ENCODE measurements around the gene YJEFN3. TPM values are rescaled to one million over a fixed set of nuclear protein-coding genes. Genes with fewer than 3 reads are reported as not detected.

The YJEFN3 gene
- total and polyA plus RNA-seq, 2 of the 8 experiments (the other 6 are each of a cell fraction or from before 2014, with no cell fraction given): 5.7 to 9.4 TPM

GRCh38 chr19:19545707-19546106 is 17.0 kb downstream of the YJEFN3 start:
- FAIRE-seq: no peak
- 94% methylated on average over 19 of the region's 23 CpGs; no CpG with 5 or more reads in 1 of the 2 experiments for WGBS, 2 experiments (ENCODE audit: extremely low coverage in 1 of 2, insufficient coverage in 1 of 2, insufficient read length in 1 of 2, insufficient replicate concordance in 2 of 2, low coverage in 1 of 2, low lambda C conversion rate in 2 of 2, missing lambda C conversion rate in 1 of 2)

More at GRCh38 chr19:19545707-19546106, 17.0 kb downstream of the YJEFN3 start:
- H4K5ac ChIP-seq (ENCODE audit: insufficient read length, low read depth, low read length): no peak overlapping the region
- no peak overlapping the region for H3K14ac ChIP-seq (ENCODE audit: insufficient read length)
- H3K4me3 ChIP-seq (ENCODE audit: extremely low read depth in 1 of 4, insufficient read depth in 2 of 4, low read depth in 3 of 4, low read length in 4 of 4): no peak overlapping the region
- POLR2A ChIA-PET (ENCODE audit: partially characterized antibody): interaction anchor here (0.8 kb wide), 1 partner anchor 13 kb away, joined by 3 read pairs; no protein-coding TSS in a partner anchor
- no peak overlapping the region for H2BK5ac ChIP-seq (ENCODE audit: low read depth, low read length)
- CTCF ChIA-PET (ENCODE audit: partially characterized antibody): interaction anchor here (1.1 to 15.7 kb wide), 4 partner anchors 13 to 75 kb away, joined by 3 to 223 read pairs (median 4); no protein-coding TSS in a partner anchor
- H2BK120ac ChIP-seq (replicated peaks; ENCODE audit: low read depth, low read length): no peak overlapping the region
- no peak overlapping the region for H2BK20ac ChIP-seq (ENCODE audit: low read length)
- no peak overlapping the region for H4K91ac ChIP-seq (replicated peaks; ENCODE audit: insufficient read length, low read length)
- H2BK12ac ChIP-seq (ENCODE audit: low read depth, low read length): no peak overlapping the region
- H4K20me1 ChIP-seq (replicated peaks in 1 of 2; ENCODE audit: control insufficient read depth in 1 of 2, insufficient read depth in 2 of 2, low read length in 2 of 2): no peaks in the 10 kb centered on the region
- DNase-seq (ENCODE audit: low read depth in 1 of 2, low spot score in 2 of 2): no peak
- H3K4ac ChIP-seq (replicated peaks; ENCODE audit: insufficient read length, low read depth, low read length): no peak overlapping the region
- no peak overlapping the region for H4K8ac ChIP-seq (ENCODE audit: extremely low read depth, insufficient read depth, low read length)
- no peaks in the 10 kb centered on the region for H3K9me3 ChIP-seq (ENCODE audit: insufficient read depth in 2 of 2, low read depth in 1 of 2, low read length in 1 of 2)
- H3K27ac ChIP-seq (ENCODE audit: low read depth, low read length): no peak overlapping the region
- peaks cover 0 to under 1% (median 0%) of the 10 kb centered on the region in 4 experiments; a peak in 2 of 7 replicates for H3K27me3 ChIP-seq (replicated peaks in 1 of 4; ENCODE audit: control insufficient read depth in 3 of 4, extremely low read depth in 1 of 4, insufficient read depth in 3 of 4, low read length in 3 of 4)
- H3K4me2 ChIP-seq (ENCODE audit: insufficient read depth in 1 of 2, low read depth in 2 of 2, low read length in 2 of 2): no peak overlapping the region
- no peak overlapping the region for H3K9ac ChIP-seq (replicated peaks in 1 of 4; ENCODE audit: extremely low read depth in 1 of 4, low read depth in 3 of 4, low read length in 3 of 4)
- TF ChIP-seq HDAC2 (IDR thresholded peaks at IDR 0.05; ENCODE audit: borderline replicate concordance in 1 of 2, low read depth in 2 of 2, low read length in 2 of 2): no peak
- H3K23ac ChIP-seq (ENCODE audit: insufficient read length): no peak overlapping the region
- H3K18ac ChIP-seq (ENCODE audit: extremely low read depth, low read length): no peak overlapping the region
- no peak overlapping the region for H3K56ac ChIP-seq (replicated peaks; ENCODE audit: insufficient read length, low read depth, low read length)
- H2BK15ac ChIP-seq (ENCODE audit: low read length): no peak overlapping the region
- no peaks in the 10 kb centered on the region for H3K79me1 ChIP-seq (ENCODE audit: low read depth, low read length)
- H3K36me3 ChIP-seq (ENCODE audit: control insufficient read depth in 2 of 4, insufficient read depth in 4 of 4, low read length in 3 of 4): no peaks in the 10 kb centered on the region
- no peak overlapping the region for H2AFZ ChIP-seq (ENCODE audit: low read length)
- no peaks in the 10 kb centered on the region for H3K79me2 ChIP-seq (ENCODE audit: control insufficient read depth in 1 of 2, insufficient read depth in 2 of 2, low read length in 2 of 2)
- peaks cover 3% of the 10 kb centered on the region; the same call in 1 of the 2 replicates for H3K23me2 ChIP-seq (ENCODE audit: low read depth, low read length)
- H3K4me1 ChIP-seq (replicated peaks in 1 of 4; ENCODE audit: control insufficient read depth in 3 of 4, insufficient read depth in 4 of 4, low read length in 3 of 4): peaks cover 0 to 3% (median 0%) of the 10 kb centered on the region in 4 experiments; a peak in 3 of 7 replicates
- H2AK5ac ChIP-seq (ENCODE audit: low read depth, low read length): no peak overlapping the region

Data from H1 (cell line).